HG02970 (cell line): ENCODE data around the gene KIF20A.
A peak's percentile ranks its signal among the peaks of the same experiment; 100 is the strongest.
"Not testable (repeated sequence)": the region's sequence is repeated elsewhere in the genome, so short reads cannot be mapped to it uniquely, and the experiment has no call there.

Source experiments
- ATAC-seq: cut with Tn5 transposase; IDR thresholded peaks from one replicate; pipeline ENCODE4 v1.9.1; 2021; ENCODE audit warnings: mild to moderate bottlenecking, moderate library complexity, moderate number of reproducible peaks; ENCODE audit not compliant: unreplicated experiment, low FRiP score

Gene KIF20A

DNA sequence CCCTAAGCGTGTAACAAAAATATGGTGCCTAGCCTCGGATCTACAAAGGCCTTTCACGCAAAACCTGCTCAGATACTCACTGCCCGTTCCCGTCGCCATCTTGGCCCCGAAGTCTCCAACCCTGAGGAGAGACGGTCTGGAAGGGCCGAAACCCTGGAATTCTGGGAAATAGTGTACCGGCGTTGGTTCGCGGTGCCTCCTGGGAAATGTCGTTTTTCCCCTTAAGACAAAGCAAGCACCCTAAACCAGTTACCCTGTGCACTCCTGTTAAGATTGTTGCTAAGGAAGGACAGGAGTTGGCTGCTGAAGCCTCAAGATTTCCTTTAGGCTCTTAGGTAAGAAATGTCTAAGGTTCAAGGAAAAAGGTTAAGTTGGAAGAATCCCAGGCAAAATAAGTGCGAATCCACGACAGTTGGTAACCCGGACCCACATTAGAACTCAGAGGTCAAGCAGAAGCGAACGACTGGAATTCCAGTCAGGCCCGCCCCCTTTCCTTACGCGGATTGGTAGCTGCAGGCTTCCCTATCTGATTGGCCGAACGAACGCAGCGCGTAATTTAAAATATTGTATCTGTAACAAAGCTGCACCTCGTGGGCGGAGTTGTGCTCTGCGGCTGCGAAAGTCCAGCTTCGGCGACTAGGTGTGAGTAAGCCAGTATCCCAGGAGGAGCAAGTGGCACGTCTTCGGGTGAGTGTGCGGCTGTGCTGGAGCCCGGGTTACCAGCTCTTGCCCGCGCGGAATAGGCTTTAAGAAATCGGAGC, at the start of gene KIF20A, which contains the start of gene BRD8:
Gene KIF20A, plus strand, starts transcription at position 597 of the 761 bp plus-strand sequence. CDS start 569 bp downstream, outside the sequence.
Gene BRD8, minus strand, starts transcription at position 115 of the 761 bp plus-strand sequence. Its CDS starts 16 bp downstream, at position 99.
- peak; percentile 85 for ATAC-seq

DNA sequence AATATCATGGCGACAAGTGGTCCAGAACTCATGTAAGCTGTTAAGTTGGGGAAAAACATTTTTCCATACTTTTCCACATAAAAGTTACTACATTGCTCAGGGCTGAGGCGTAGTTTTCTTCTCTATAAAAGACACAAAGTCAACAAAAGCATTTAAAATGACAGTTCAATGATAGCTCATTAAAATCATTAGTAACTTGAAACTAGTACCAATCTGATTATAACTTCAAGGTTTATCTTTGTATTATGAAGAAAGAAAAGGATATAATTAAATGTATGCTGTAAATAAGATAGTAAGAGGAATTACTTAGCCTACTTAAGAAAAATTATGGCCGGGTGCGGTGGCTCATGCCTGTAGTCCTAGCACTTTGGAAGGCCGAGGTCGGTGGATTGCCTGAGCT, 49.6 kb upstream of the KIF20A start:
- ATAC-seq, result no peak

DNA sequence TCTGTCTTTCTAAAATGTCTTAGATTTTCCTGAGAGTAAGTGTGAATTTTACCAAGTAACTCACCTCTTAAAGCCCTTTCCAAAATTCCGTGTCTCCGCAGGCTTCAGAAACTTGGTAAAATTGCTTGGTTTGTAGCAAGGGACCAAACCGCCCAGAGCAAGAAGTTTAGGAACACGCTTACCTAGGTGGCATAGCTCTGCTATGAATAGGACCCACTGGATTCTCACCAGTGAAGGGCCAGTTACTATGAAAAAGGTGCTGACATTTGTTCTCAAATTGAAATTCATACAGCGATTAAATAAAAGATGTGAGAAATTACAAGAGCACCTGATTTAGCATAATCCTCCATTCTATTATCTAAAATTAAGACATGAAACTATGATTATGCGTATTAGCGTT, 46.4 kb upstream of the KIF20A start:
- no peak for ATAC-seq

DNA sequence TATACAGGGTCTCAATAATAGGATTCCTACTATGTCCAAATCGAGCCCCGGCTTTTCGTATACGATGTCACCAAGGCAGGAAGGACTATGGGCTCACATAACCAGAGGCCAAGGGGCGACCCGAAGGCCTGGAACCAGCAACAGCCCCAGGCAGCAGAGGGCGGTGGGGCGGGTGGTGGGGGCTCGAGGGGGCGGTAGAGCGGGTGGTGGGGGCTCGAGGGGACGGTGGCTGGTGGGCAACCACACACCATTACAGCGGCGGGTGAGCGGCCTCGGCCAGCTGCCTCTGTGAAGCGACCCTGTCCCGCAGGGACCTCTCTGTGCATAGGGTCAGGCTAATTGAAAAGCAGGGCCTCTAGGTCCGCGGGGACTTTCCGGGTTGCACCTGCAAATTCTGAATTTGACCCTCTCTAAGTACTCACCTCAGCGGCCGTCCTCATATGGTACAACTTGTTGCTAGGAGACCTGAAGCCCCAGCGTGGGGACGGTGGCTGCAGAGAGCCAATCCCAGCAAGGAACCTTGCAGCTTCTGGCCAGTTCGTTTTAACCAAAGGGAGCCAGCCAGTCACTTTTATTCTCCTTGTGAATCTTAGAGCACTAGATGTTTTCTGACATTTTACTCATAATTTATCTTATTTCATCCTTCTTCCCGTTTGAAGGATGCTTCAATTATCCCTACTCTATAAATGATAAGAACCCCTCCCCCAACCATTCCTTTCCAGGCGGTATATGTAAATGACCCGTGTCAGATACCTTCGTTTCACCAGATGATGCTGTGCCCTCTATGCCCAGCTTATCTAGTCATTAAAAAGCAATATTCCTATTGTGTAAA, 39.7 kb upstream of the KIF20A start, which contains the start of gene NME5:
Gene NME5, minus strand, starts transcription at position 480 of the 832 bp plus-strand sequence. CDS start 648 bp downstream, outside the sequence.
- ATAC-seq, result no peak

DNA sequence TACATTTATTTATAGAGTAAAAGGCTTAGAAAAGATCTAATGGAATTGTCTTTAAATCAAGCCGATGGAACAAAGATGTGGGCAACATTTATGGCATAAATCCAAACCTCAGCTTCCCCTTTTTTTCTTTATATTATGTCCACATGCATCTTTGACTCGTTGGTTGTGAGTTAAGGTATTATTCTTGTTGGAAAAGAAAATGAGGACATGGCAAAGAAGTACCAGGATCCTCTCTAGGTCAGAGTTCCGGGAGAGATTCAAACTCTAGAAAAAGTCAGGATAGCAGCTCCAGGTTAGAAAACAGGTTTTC, 39.2 kb upstream of the KIF20A start:
- ATAC-seq, result no peak

DNA sequence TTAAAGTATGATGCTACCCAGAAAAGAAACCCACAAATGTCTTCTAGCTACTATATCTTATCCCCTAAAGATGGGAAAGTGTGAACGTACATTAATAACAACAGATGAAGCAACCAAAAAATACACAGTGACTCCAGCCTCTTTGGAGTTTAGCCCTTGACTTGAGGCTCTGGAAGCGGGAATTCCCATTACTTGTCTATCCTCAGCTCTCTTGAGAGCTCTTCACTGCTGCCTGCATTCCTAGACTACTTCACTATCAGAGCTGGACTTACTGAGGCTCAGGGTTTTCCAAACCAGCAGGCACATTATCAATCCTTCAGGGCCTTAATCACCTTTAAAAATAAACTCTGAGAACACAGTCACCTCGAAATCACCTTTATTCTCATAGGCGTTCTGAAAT, 38.6 kb upstream of the KIF20A start:
- ATAC-seq, result no peak

DNA sequence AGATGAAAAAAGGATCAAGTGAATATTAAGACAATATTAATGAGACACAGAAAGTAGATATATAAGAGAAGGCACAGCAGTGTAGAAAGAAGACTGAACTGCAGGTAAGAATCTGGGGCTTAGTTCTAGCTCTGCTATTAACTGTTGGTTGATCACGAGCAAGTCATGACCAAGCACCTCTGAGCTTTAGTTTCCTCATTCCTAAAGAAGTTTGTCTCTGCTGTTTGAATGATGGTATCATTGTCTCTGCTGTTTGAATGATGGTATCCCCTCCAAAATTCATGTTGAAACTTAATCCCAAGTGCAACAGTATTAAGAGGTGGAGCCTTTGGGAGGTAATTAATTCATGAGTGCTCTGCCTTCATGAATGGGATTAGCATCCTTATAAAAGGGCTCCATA, 37.2 kb upstream of the KIF20A start:
- ATAC-seq, result no peak

DNA sequence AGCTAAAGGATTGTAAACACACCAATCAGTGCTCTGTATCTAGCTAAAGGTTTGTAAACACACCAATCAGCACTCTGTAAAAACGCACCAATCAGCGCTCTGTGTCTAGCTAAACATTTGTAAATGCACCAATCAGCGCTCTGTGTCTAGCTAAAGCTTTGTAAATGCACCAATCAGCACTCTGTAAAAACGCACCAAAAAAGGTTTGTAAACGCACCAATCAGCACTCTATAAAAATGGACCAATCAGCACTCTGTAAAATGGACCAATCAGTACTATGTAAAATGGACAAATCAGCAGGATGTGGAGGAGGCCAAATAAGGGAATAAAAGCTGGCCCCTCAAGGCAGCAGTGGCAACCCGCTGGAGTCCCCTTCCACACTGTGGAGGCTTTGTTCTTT, 35.3 kb upstream of the KIF20A start:
- not testable (repeated sequence) for ATAC-seq

DNA sequence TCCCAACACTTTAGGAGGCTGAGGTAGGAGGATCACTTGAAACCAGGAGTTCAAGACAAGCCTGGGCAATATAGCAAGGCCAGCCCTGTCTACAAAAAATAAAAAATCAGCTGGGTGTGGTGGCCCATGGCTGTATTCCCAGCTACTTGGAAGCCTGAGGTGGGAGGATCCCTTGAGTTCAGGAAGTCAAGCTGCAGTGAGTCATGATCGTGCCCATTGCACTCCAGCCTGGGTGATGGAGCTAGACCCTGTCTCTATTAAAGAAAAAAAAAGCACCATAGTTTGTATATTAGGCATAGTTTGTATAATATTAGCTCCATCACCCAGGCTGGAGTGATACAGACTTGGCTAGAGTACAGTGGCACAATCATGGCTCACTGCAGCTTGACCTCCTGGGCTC, 30.1 kb upstream of the KIF20A start:
- ATAC-seq, result no peak

DNA sequence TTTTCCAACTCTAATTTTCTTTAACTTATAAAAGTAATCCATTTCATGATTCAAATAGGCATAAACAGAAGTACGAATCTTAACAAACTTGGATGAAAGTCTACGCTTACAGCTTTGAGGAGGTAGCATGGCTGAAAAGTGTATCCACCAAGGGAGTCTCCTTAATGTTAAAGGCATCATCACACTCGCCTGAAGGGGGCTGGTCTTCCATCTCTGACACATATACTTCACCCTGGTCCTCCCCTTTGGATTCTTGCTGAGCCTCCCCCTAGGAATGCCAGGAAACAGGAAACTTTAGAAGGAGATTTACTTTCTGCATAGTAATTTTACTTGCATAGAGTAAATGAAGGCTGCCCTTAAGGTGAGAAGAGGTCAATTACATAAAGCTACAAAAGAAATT, 29.4 kb upstream of the KIF20A start:
- no peak for ATAC-seq

DNA sequence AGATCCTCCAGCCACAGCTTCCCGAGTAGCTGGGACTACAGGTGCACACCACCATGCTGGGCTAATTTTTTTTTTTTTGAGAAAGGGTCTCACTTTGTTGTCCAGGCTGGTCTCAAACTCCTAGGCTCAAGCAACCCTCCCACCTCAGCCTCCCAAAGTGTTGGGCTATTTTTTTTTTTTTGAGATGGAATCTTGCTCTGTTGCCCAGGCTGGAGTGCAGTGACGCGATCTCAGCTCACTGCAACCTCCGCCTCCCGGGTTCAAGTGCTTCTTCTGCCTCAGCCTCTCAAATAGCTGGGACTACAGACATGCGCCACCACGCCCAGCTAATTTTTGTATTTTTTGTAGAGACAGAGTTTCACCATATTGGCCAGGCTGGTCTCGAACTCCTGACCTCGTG, 22.9 kb upstream of the KIF20A start:
- ATAC-seq, result not testable (repeated sequence)

DNA sequence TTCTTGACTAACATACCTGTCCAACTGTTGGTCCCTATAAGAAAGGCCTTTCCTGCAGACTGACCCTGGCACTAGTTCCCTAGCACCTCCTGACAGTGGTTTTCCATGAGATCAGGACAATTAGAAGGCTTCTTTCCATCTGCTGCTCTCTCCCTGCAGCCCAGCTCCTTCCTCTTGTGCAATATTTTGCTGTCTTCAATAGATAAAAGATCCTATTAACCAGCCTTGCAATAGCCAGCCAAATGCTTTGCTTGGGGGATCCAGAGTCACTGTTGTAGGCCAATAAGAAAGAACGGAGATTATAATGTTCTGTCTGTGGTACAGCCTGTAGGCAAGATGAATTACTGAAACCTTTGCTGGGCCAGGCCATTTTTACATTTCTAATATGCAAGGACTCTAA, 21.3 kb upstream of the KIF20A start:
- no peak for ATAC-seq

DNA sequence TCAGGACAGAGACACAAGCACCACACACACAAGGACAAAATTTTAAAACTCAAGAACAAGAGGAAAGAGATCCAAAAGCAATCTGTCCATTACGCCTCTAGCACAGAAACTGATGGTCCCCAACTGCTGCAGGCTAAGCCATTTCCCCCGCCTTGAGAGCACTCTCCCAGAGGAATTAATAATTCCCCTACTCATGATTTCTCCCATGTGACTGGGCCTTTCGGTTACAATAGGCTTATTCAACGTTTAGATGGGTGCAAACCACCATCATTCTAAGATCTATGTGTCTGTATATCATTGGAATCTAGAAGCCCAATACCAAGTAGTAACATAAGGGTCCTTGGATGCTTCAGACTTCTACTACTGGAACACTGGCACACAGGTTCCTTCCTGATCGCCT, 19.2 kb upstream of the KIF20A start:
- no peak for ATAC-seq

DNA sequence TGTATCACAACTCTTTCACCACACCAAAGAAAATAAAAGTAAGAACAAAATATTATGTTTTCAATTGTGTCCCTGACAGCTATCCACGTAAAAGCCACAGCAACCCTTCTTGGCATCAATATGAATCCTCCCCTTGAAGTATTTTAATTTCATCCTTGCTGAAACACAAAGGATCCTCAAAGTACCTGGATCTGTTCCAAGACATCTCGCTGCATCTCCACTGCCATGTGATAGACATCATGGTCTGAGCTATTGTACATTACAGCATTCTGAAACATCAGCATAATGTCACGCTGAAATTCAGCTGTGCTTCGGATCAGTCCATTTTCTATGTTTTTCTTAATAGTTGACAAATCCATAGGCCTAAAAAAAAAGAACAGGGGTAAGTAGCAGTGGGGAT, 18.2 kb upstream of the KIF20A start:
- ATAC-seq, result no peak

DNA sequence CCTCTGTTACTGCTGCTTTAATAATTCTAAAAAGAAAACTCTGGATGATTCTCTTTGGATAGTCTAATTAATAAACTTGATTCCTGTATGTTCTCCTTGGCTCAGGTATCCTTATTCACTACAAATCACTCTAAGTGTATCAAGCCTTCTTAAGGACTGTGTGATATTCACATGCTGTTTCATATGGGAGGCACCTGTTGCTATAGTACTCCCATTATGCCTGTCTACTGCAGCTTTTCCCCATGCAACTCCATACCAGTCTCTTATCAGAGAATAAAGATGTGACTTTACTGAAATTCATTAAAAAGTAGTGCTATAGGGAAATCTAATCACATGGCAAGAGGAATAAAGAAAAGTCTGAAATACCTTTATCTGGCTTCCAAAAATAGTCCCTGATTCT, 15.2 kb upstream of the KIF20A start:
- no peak for ATAC-seq

DNA sequence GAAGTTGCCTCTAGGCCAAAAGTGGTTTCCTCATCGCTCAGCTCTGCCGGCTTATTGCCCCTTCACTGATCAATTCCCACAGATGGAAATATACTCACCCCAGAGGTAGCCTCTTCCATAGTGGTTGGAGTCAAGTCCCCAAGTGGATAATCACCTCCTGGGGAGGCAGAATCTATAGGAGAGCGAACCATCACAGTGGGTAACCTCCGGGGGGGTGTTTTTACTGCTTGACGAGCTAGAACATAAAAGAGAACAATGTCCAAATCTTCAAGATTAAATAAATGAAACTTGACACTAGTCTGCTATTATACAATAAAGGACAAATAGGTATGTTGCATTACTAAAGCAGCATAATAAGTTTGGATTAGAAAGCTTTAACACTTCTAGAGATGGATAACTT, 9.8 kb upstream of the KIF20A start:
- ATAC-seq, result no peak

DNA sequence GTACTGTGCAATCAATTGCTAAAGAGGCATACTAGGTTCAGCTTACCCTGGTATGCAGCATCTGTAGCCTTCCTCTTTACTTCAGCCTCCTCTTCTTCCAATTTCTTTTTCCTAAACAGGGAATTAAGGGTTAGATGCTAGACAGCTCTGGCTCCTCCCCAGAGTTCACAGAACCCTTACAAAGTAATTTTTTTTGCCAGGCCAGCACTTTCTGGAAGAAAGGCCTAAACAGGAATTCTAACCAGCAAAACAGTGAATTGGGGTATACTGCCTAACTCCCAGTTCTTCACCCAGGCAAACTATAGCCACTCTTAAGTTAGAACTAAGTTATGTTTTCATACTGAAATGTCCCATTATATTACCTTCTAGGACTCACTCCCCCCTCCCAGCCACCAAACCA, 8.6 kb upstream of the KIF20A start:
- ATAC-seq, result no peak

DNA sequence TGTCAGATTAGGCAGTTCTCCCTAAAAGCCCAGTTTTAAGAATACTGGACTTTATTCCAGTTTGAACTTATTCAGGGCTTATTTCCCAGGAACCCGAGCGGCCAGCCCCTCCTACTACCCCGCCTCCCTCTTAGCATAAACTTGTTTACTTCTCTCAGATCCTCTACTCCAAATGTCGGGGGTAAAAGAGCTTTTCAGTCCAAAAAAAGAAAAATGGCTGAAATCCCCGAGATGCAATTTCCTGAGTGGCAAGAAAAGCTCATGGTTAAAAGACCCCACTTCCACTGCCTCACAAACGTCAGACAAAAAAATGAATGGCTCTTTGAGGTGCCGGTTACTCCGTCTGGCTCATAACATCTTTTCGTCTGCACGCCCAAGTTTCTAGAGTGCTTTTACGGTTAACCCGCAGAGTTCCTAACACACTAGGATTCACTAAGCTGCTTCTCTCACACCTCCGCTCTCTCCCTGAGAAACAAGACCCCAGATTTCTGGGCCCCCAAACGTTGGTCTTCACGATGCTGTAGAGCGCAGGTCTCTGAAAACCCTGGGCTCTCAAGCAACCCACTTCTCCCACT, 884 bp upstream of the KIF20A start:
- ATAC-seq, result peak; percentile 3

DNA sequence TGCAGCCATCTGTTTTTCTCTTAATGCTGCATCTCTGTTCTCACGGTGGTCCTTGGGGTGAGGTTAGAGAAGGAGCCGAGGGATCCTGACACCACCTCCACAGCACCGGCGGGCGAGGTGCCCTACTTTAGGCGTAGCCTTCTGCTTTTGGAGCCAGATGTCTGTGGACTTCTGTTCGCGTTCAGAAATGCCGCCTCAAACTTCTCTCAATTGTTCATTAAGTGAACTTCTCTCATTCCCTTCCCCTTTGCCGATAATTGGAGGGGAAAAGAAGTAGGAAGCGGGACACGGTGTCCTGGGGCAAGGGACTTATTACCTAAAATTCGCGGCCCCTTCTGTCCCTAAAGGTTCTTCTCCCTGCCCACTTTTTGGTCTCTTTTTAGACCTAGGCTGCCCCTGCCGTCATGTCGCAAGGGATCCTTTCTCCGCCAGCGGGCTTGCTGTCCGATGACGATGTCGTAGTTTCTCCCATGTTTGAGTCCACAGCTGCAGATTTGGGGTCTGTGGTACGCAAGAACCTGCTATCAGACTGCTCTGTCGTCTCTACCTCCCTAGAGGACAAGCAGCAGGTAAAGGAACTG, 455 bp downstream of the KIF20A start:
- no peak for ATAC-seq

DNA sequence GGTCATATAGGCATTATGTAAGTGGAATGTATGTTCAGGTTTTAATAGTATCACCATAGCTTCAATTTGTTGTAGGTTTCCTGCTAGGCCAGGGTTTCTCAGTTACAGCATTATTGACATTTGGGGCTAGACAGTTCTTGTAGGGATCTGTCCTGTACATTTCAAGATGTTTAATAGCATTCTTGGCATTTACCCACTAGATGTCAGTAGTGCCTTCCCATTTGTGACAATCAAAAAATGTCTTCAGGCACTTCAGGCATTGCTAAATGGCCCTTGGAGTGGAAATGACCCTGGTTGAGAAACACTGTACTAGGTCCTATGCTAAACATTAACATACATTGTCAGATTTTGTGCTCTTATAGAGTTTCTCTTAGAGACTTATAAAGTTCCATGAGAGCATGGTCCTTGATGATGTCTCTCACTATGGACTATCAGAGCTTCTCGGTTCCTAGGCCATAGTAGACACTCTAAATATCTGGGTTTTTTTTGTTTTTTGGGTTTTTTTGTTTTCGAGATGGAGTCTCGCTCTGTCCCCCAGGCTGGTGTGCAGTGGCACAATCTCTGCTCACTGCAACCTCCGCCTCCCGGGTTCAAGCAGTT, 1.4 kb downstream of the KIF20A start:
- ATAC-seq, result no peak

DNA sequence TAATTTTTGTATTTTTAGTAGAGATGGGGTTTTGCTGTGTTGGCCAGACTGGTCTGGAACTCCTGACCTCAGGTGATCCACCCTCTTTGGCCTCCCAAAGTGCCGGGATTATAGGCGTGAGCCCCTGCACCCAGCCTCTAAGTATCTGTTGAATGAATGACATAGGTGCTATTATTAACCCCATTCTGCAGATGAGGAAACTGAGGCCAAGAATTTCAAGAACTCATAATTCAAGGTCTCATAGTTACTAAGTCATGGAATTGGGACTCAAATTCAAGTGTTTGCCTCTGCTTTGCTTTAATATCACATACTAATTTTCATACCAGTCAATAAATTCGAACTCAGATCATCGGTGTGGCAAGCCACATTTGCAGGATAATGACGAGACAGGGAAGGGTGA, 1.9 kb downstream of the KIF20A start:
- ATAC-seq, result no peak
